Ishikawa (cell line): ENCODE measurements around the gene IL18BP.

ENCODE experiments used
- CEBPB ChIP-seq: IDR thresholded peaks from 2 replicates; pipeline ENCODE4 v1.6.1; 2012
- CREB1 ChIP-seq: IDR thresholded peaks from 2 replicates; pipeline ENCODE4 v1.6.1; 2012; ENCODE audit warnings: low read depth
- EGR1 ChIP-seq: IDR thresholded peaks from 2 replicates; pipeline ENCODE4 v1.6.1; 2012
- EP300 ChIP-seq: IDR thresholded peaks from 2 replicates; pipeline ENCODE4 v1.6.1; 2012; ENCODE audit warnings: borderline replicate concordance
- FOXM1 ChIP-seq: IDR thresholded peaks from 2 replicates; pipeline ENCODE4 v1.6.1; 2012; ENCODE audit warnings: low read depth, borderline replicate concordance
- MAX ChIP-seq: IDR thresholded peaks from 2 replicates; pipeline ENCODE4 v1.6.1; 2012
- NFIC ChIP-seq: IDR thresholded peaks from 2 replicates; pipeline ENCODE4 v1.6.1; 2012
- RAD21 ChIP-seq: IDR thresholded peaks from 2 replicates; pipeline ENCODE4 v1.6.1; 2012; ENCODE audit warnings: low read depth
- REST ChIP-seq: IDR thresholded peaks from 2 replicates; pipeline ENCODE4 v1.6.1; 2012; ENCODE audit warnings: low read depth, mild to moderate bottlenecking
- TAF1 ChIP-seq: IDR thresholded peaks from 2 replicates; pipeline ENCODE4 v1.6.1; 2012; ENCODE audit warnings: low read depth, mild to moderate bottlenecking
- TCF12 ChIP-seq: IDR thresholded peaks from 2 replicates; pipeline ENCODE4 v1.6.1; 2012; ENCODE audit warnings: low read depth
- TEAD4 ChIP-seq: IDR thresholded peaks from 2 replicates; pipeline ENCODE4 v1.6.1; 2012
- USF1 ChIP-seq: IDR thresholded peaks from 2 replicates; pipeline ENCODE4 v1.6.1; 2012
- YY1 ChIP-seq: IDR thresholded peaks from 2 replicates; pipeline ENCODE4 v1.6.1; 2012; ENCODE audit warnings: low read depth
- ZBTB7A ChIP-seq: IDR thresholded peaks from 2 replicates; pipeline ENCODE4 v1.6.1; 2012; ENCODE audit warnings: low read depth

IL18BP gene

GRCh38 chr11:71955898-71956456 lies 42.7 kb upstream of the IL18BP start:
- TF ChIP-seq TEAD4 (no peak), ZBTB7A (no peak), TCF12 (no peak), TAF1 (no peak), RAD21 (no peak), EP300 (no peak), CEBPB (no peak), EGR1 (no peak), CREB1 (no peak), MAX (no peak), FOXM1 (no peak), YY1 (no peak), NFIC (no peak), REST (no peak), USF1 (no peak)

GRCh38 chr11:71962428-71963038 lies 36.2 kb upstream of the IL18BP start:
- TF ChIP-seq ZBTB7A (no peak), EGR1 (no peak), NFIC (no peak), RAD21 (no peak), TAF1 (no peak), FOXM1 (no peak), CEBPB (no peak), YY1 (no peak), REST (no peak)

- no peak for TF ChIP-seq MAX
- no peak for TF ChIP-seq NFIC
- TF ChIP-seq CEBPB = no peak
- TF ChIP-seq USF1 = no peak
- TF ChIP-seq EP300 = no peak
- TF ChIP-seq ZBTB7A = no peak
- TF ChIP-seq RAD21 = no peak
- no peak for TF ChIP-seq YY1
- no peak for TF ChIP-seq TAF1
- no peak for TF ChIP-seq REST
- TF ChIP-seq EGR1 = no peak
- TF ChIP-seq TCF12 = no peak
- no peak for TF ChIP-seq TEAD4
- TF ChIP-seq FOXM1 = no peak
- no peak for TF ChIP-seq CREB1
Observed at GRCh38 chr11:71963468-71963867, 35.2 kb upstream of the IL18BP start.

- no peak for TF ChIP-seq YY1
- TF ChIP-seq MAX = no peak
- TF ChIP-seq USF1 = no peak
- no peak for TF ChIP-seq ZBTB7A
- no peak for TF ChIP-seq CREB1
- TF ChIP-seq TCF12 = no peak
- TF ChIP-seq TEAD4 = no peak
Observed at GRCh38 chr11:71964641-71965040, 34.1 kb upstream of the IL18BP start.
